Naive thymus-derived CD4-positive, alpha-beta T cell (primary cell): Measurements from ENCODE around the gene CDHR3. TPM values are rescaled to one million over a fixed set of nuclear protein-coding genes. Genes with fewer than 3 reads are reported as not detected.
A peak's percentile ranks its signal among the peaks of the same experiment; 100 is the strongest.

Experiments used
- ATAC-seq: fragments of 150-1000 bp; cut with Tn5 transposase; 2 replicates; pipeline ENCODE4 v1.10.0; 2021; ENCODE audit warnings: mild to moderate bottlenecking, moderate library complexity
- CTCF ChIA-PET: fragments of 350-600 bp; sonication (Branson Sonifier 250); formaldehyde crosslinking; loops from one replicate; lab custom pipeline; 2021; ENCODE audit warnings: antibody characterized with exemption; lab: Charles Lee
- POLR2A ChIA-PET: fragments of 350-600 bp; sonication (Branson Sonifier 250); formaldehyde crosslinking; loops from one replicate; lab custom pipeline; 2021; ENCODE audit warnings: antibody characterized with exemption, inconsistent platforms; lab: Charles Lee
- DNase-seq, 9 donors: peaks; one replicate each; pipeline versions ENCODE4 v3.0.0 to v3.0.0-alpha.2; 2020 to 2022; ENCODE audit warnings: mixed read lengths in 1 of 9
- H3K27ac ChIP-seq: one replicate; pipeline ENCODE4 v1.7.0; 2013; ENCODE audit warnings: mild to moderate bottlenecking, low read depth, low read length, moderate library complexity
- H3K27me3 ChIP-seq, 2 donors: one replicate each; pipeline ENCODE4 v1.7.0; 2013; ENCODE audit warnings: low read length in 2 of 2, mild to moderate bottlenecking in 2 of 2, moderate library complexity in 2 of 2; ENCODE audit not compliant: control insufficient read depth in 2 of 2, insufficient read depth in 2 of 2
- H3K36me3 ChIP-seq, 3 experiments: 1 replicate in 2 of 3; 2 replicates in 1 of 3; pipeline ENCODE4 v1.7.0; 2013; ENCODE audit warnings: low read length in 3 of 3, mild to moderate bottlenecking in 3 of 3, moderate library complexity in 1 of 3; ENCODE audit not compliant: insufficient read depth in 3 of 3, control insufficient read depth in 2 of 3
- H3K4me1 ChIP-seq, 2 donors: one replicate each; pipeline ENCODE4 v1.7.0; 2013; ENCODE audit warnings: low read length in 2 of 2, mild to moderate bottlenecking in 2 of 2, moderate library complexity in 1 of 2; ENCODE audit not compliant: control insufficient read depth in 2 of 2, insufficient read depth in 2 of 2
- H3K4me3 ChIP-seq: 2 replicates; pipeline ENCODE4 v1.7.0; 2013; ENCODE audit warnings: mild to moderate bottlenecking, low read length
- H3K9me3 ChIP-seq, 3 experiments: 1 replicate in 2 of 3; 2 replicates in 1 of 3; pipeline ENCODE4 v1.7.0; 2013; ENCODE audit warnings: low read length in 3 of 3; ENCODE audit not compliant: control insufficient read depth in 2 of 3
- H3K27ac Mint-ChIP-seq, 9 donors: one replicate each; pipeline ENCODE4 v1.8.0; 2020 to 2022; ENCODE audit warnings: mixed read lengths in 9 of 9, mild to moderate bottlenecking in 8 of 9, moderate library complexity in 5 of 9, inconsistent platforms in 2 of 9
- H3K27me3 Mint-ChIP-seq, 5 donors: one replicate each; pipeline ENCODE4 v1.8.0; 2021 to 2022; ENCODE audit warnings: mixed read lengths in 5 of 5, mild to moderate bottlenecking in 1 of 5
- H3K36me3 Mint-ChIP-seq, 5 donors: one replicate each; pipeline ENCODE4 v1.8.0; 2020 to 2022; ENCODE audit warnings: mixed read lengths in 5 of 5, mild to moderate bottlenecking in 3 of 5, inconsistent platforms in 1 of 5
- H3K4me1 Mint-ChIP-seq, 7 donors: one replicate each; pipeline ENCODE4 v1.8.0; 2020 to 2022; ENCODE audit warnings: mixed read lengths in 7 of 7, mild to moderate bottlenecking in 3 of 7, inconsistent platforms in 1 of 7
- H3K4me3 Mint-ChIP-seq, 10 donors: one replicate each; pipeline ENCODE4 v1.8.0; 2020 to 2022; ENCODE audit warnings: mild to moderate bottlenecking in 10 of 10, mixed read lengths in 10 of 10, moderate library complexity in 6 of 10, inconsistent platforms in 2 of 10
- H3K9me3 Mint-ChIP-seq, 11 donors: one replicate each; pipeline ENCODE4 v1.8.0; 2020 to 2022; ENCODE audit warnings: mixed read lengths in 11 of 11, mild to moderate bottlenecking in 4 of 11, inconsistent platforms in 1 of 11, moderate library complexity in 1 of 11
- intact Hi-C, 2 donors: fragments of 100-400 bp; cut with micrococcal nuclease; formaldehyde crosslinking; loops; one replicate each; pipeline ENCODE4 v1.15.1; 2023
- polyA plus RNA-seq, 2 donors: library from polyadenylated mRNA; unstranded; fragments of 300-500 nt; fragmentation: Illumina TruSeq; gene quantifications; one replicate each; pipeline ENCODE4 v1.2.3, GENCODE V29; 2021
- total RNA-seq, 6 experiments: library from RNA in 5 of 6; stranded (reverse) in 5 of 6; gene quantifications; 1 replicate in 5 of 6; 2 replicates in 1 of 6; pipeline ENCODE4 v1.2.3 and lab custom pipeline; 2021 to 2026

Gene CDHR3
- total and polyA plus RNA-seq, 7 experiments from 2014 or later = 1.1 to 14.0 (median 6.5) TPM

GRCh38 chr7:105996860-105997737 lies 34.0 kb downstream of the CDHR3 start:
- peaks cover 0 to 9% of the 10 kb centered on the region in 2 donors for H3K4me1 ChIP-seq
- no peaks in the 10 kb centered on the region for H3K27me3 ChIP-seq
- no peak overlapping the region for H3K27ac Mint-ChIP-seq
- no peak overlapping the region for H3K27ac ChIP-seq
- H3K9me3 ChIP-seq = no peaks in the 10 kb centered on the region
- DNase-seq (no peak), ATAC-seq (no peak)
- no peaks in the 10 kb centered on the region for H3K36me3 ChIP-seq
- intact Hi-C loops = no loop called here
- peaks cover 0 to 19% (median 16%) of the 10 kb centered on the region in 7 donors for H3K4me1 Mint-ChIP-seq
- no peak overlapping the region for H3K4me3 ChIP-seq
- peaks cover 0 to 39% (median 0%) of the 10 kb centered on the region in 5 donors for H3K27me3 Mint-ChIP-seq
- H3K36me3 Mint-ChIP-seq = peaks cover 0 to 4% (median 0%) of the 10 kb centered on the region in 5 donors
- no peak overlapping the region for H3K4me3 Mint-ChIP-seq
- H3K9me3 Mint-ChIP-seq = peaks cover 0 to 4% (median 0%) of the 10 kb centered on the region in 11 donors
- POLR2A ChIA-PET = no interaction called here
- CTCF ChIA-PET = no interaction called here

DNA sequence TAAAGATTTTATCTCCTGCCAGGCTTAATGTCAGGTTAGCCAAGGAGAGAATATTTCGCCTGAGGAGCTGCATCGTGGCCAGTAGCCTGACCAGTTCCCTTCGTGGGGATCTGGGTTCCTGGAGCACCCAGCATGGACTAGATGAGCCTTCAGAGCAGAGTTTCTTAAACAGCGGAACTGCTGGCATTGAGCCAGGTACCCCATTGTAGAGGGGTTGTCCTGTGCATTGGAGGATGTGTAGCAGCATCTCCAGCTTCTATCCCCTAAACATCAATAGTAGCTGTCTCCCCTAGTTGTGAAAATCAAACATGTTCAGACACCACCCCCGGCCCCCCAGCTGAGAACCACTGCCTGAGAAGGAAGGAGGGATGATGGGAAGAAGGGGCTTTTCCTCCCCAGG lies 36.2 kb downstream of the CDHR3 start:
- peaks cover 0 to 2% (median 0%) of the 10 kb centered on the region in 7 donors for H3K4me1 Mint-ChIP-seq
- ATAC-seq (no peak), DNase-seq (no peak)
- POLR2A ChIA-PET = no interaction called here
- H3K4me3 ChIP-seq = no peak overlapping the region
- CTCF ChIA-PET = interaction anchor here (1.0 kb wide), 1 partner anchor 121 kb away, joined by 3 read pairs; no protein-coding TSS in a partner anchor
- H3K4me1 ChIP-seq = no peaks in the 10 kb centered on the region
- no peaks in the 10 kb centered on the region for H3K9me3 ChIP-seq
- H3K36me3 Mint-ChIP-seq = peaks cover 0 to 4% (median 0%) of the 10 kb centered on the region in 5 donors
- no peak overlapping the region for H3K27ac ChIP-seq
- H3K9me3 Mint-ChIP-seq = peaks cover 0 to 4% (median 0%) of the 10 kb centered on the region in 11 donors
- H3K36me3 ChIP-seq = no peaks in the 10 kb centered on the region
- H3K4me3 Mint-ChIP-seq = no peak overlapping the region
- no peak overlapping the region for H3K27ac Mint-ChIP-seq
- no peaks in the 10 kb centered on the region for H3K27me3 ChIP-seq
- intact Hi-C loops = no loop called here
- H3K27me3 Mint-ChIP-seq = peaks cover 0 to 37% (median 0%) of the 10 kb centered on the region in 5 donors

- Mint-ChIP-seq H3K36me3 (peaks cover 0 to 6% (median 5%) of the 10 kb centered on the region in 5 donors), H3K9me3 (peaks cover 0 to 10% (median 6%) of the 10 kb centered on the region in 11 donors), H3K4me3 (no peak overlapping the region), H3K27me3 (peaks cover 0 to 48% (median 0%) of the 10 kb centered on the region in 5 donors), H3K4me1 (no peaks in the 10 kb centered on the region), H3K27ac (no peak overlapping the region)
- intact Hi-C loops = no loop called here
- Histone ChIP-seq H3K36me3 (no peaks in the 10 kb centered on the region), H3K27ac (no peak overlapping the region), H3K27me3 (no peaks in the 10 kb centered on the region), H3K9me3 (peaks cover 0 to 4% (median 0%) of the 10 kb centered on the region in 3 experiments), H3K4me1 (no peaks in the 10 kb centered on the region), H3K4me3 (no peak overlapping the region)
- DNase-seq (no peak), ATAC-seq (no peak)
- POLR2A ChIA-PET = interaction anchor here (0.5 kb wide), 1 partner anchor 130 kb away, joined by 4 read pairs; no protein-coding TSS in a partner anchor
- CTCF ChIA-PET = interaction anchor here (0.6 to 1.1 kb wide), 2 partner anchors 21 to 261 kb away, joined by 4 to 5 read pairs; no protein-coding TSS in a partner anchor
Observed at GRCh38 chr7:106001196-106001595, 38.1 kb downstream of the CDHR3 start.

- peaks cover 0 to 4% (median 0%) of the 10 kb centered on the region in 3 experiments for H3K9me3 ChIP-seq
- Mint-ChIP-seq H3K36me3 (peaks cover 0 to 8% (median 6%) of the 10 kb centered on the region in 5 donors), H3K9me3 (peaks cover 0 to 17% (median 7%) of the 10 kb centered on the region in 11 donors), H3K4me1 (no peaks in the 10 kb centered on the region), H3K27ac (no peak overlapping the region), H3K27me3 (peaks cover 0 to 47% (median 0%) of the 10 kb centered on the region in 5 donors), H3K4me3 (no peak overlapping the region)
- ATAC-seq = no peak
- no peaks in the 10 kb centered on the region for H3K4me1 ChIP-seq
- DNase-seq = no peak
- no peaks in the 10 kb centered on the region for H3K36me3 ChIP-seq
- ChIA-PET POLR2A (no interaction called here), CTCF (interaction anchor here (0.6 kb wide), 1 partner anchor 262 kb away, joined by 5 read pairs; no protein-coding TSS in a partner anchor)
- no peak overlapping the region for H3K27ac ChIP-seq
- no peaks in the 10 kb centered on the region for H3K27me3 ChIP-seq
- intact Hi-C loops = no loop called here
- H3K4me3 ChIP-seq = no peak overlapping the region
Observed at GRCh38 chr7:106001886-106002285, 38.8 kb downstream of the CDHR3 start.

- CTCF ChIA-PET = no interaction called here
Observed at GRCh38 chr7:106003525-106004064, 40.5 kb downstream of the CDHR3 start.

GRCh38 chr7:106006906-106007305 lies 43.8 kb downstream of the CDHR3 start:
- DNase-seq = no peak
- no peak overlapping the region for H3K4me3 ChIP-seq
- intact Hi-C loops = no loop called here
- CTCF ChIA-PET = interaction anchor here (1.4 to 7.0 kb wide), 3 partner anchors 12 to 247 kb away, joined by 3 to 56 read pairs (median 12); no protein-coding TSS in a partner anchor
- POLR2A ChIA-PET = no interaction called here
- H3K27me3 ChIP-seq = no peaks in the 10 kb centered on the region
- H3K36me3 ChIP-seq = no peaks in the 10 kb centered on the region
- no peak for ATAC-seq
- no peak overlapping the region for H3K27ac ChIP-seq
- H3K27ac Mint-ChIP-seq = peak overlapping the region in 2 of 9 donors; percentile 3 to 42
- H3K27me3 Mint-ChIP-seq = peaks cover 0 to 42% (median 0%) of the 10 kb centered on the region in 5 donors
- peaks cover 0 to 20% of the 10 kb centered on the region in 2 donors for H3K4me1 ChIP-seq
- H3K36me3 Mint-ChIP-seq = peaks cover 8 to 17% (median 12%) of the 10 kb centered on the region in 5 donors
- H3K4me3 Mint-ChIP-seq = no peak overlapping the region
- peaks cover 0 to 4% (median 0%) of the 10 kb centered on the region in 3 experiments for H3K9me3 ChIP-seq
- peaks cover 0 to 30% (median 15%) of the 10 kb centered on the region in 11 donors for H3K9me3 Mint-ChIP-seq
- peaks cover 12 to 34% (median 29%) of the 10 kb centered on the region in 7 donors for H3K4me1 Mint-ChIP-seq

More at GRCh38 chr7:106003525-106004064, 40.5 kb downstream of the CDHR3 start:
- intact Hi-C loops = no loop called here
- Mint-ChIP-seq H3K9me3 (peaks cover 0 to 30% (median 15%) of the 10 kb centered on the region in 11 donors), H3K4me3 (no peak overlapping the region), H3K36me3 (peaks cover 8 to 16% (median 12%) of the 10 kb centered on the region in 5 donors), H3K27me3 (peaks cover 0 to 50% (median 0%) of the 10 kb centered on the region in 5 donors), H3K4me1 (peaks cover 0 to 5% (median 0%) of the 10 kb centered on the region in 7 donors), H3K27ac (no peak overlapping the region)
- no peak for DNase-seq
- Histone ChIP-seq H3K4me3 (no peak overlapping the region), H3K9me3 (peaks cover 0 to 4% (median 0%) of the 10 kb centered on the region in 3 experiments), H3K27me3 (no peaks in the 10 kb centered on the region), H3K4me1 (no peaks in the 10 kb centered on the region), H3K36me3 (no peaks in the 10 kb centered on the region), H3K27ac (no peak overlapping the region)
- POLR2A ChIA-PET = no interaction called here
- ATAC-seq = no peak
